SK-N-SH treated with all-trans-retinoic acid at 6 μM for 48 hours (cell line): Measurements from ENCODE around the gene OR10P1.

Experiments
- BACH2 ChIP-seq: fragments of 250-450 bp; sonication (Bioruptor Pico); IDR thresholded peaks from 2 replicates; pipeline ENCODE4 v1.9.0; 2021; ENCODE audit warnings: mild to moderate bottlenecking, borderline replicate concordance
- GLIS3 ChIP-seq: fragments of 250-450 bp; sonication (Bioruptor Pico); IDR thresholded peaks from 2 replicates; pipeline ENCODE4 v1.5.0; 2020; ENCODE audit warnings: mild to moderate bottlenecking, moderate library complexity
- OSR1 ChIP-seq: fragments of 250-450 bp; sonication (Bioruptor Pico); IDR thresholded peaks from 2 replicates; pipeline ENCODE4 v1.8.0; 2022; ENCODE audit warnings: moderate library complexity, mild to moderate bottlenecking, inconsistent platforms
- PATZ1 ChIP-seq: fragments of 250-450 bp; sonication (Bioruptor Pico); IDR thresholded peaks from 2 replicates; pipeline ENCODE4 v1.8.0; 2020; ENCODE audit warnings: mild to moderate bottlenecking, moderate library complexity, borderline replicate concordance
- RARB ChIP-seq: fragments of 250-450 bp; sonication (Bioruptor Pico); IDR thresholded peaks from 2 replicates; pipeline ENCODE4 v1.8.0; 2021; ENCODE audit warnings: mild to moderate bottlenecking, moderate library complexity
- ZFP3 ChIP-seq: fragments of 250-450 bp; sonication (Bioruptor Pico); IDR thresholded peaks from 2 replicates; pipeline ENCODE4 v1.5.0; 2020; ENCODE audit warnings: mild to moderate bottlenecking, moderate library complexity
- TF ChIP-seq, protein P1 (sequence below): fragments of 250-450 bp; sonication (Bioruptor Pico); IDR thresholded peaks from 2 replicates; pipeline ENCODE4 v1.5.1; 2021; ENCODE audit warnings: mild to moderate bottlenecking, moderate library complexity

DNA sequence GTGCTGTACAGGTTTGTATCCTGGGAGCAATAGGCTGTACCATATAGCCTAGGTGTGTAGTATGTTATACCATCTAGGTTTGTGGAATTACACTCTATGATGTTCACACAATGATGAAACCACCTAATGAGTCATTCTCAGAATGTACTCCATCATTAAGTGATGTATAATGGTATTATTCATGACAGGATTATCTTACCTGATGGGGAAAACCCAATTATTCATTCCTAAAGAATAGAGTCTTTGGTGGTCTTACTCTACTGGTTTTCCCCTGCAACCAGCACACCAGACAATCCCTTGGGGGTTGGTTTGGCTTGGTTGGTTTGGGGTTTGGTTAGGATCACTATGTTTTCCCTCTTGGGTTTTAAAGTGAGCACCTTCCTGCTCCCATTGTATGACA lies 12.6 kb upstream of the OR10P1 start:
- TF ChIP-seq OSR1 (CRISPR knock-in tag): no peak
- TF ChIP-seq, protein P1, sequence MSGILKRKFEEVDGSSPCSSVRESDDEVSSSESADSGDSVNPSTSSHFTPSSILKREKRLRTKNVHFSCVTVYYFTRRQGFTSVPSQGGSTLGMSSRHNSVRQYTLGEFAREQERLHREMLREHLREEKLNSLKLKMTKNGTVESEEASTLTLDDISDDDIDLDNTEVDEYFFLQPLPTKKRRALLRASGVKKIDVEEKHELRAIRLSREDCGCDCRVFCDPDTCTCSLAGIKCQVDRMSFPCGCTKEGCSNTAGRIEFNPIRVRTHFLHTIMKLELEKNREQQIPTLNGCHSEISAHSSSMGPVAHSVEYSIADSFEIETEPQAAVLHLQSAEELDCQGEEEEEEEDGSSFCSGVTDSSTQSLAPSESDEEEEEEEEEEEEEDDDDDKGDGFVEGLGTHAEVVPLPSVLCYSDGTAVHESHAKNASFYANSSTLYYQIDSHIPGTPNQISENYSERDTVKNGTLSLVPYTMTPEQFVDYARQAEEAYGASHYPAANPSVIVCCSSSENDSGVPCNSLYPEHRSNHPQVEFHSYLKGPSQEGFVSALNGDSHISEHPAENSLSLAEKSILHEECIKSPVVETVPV (CRISPR knock-in tag): no peak
- TF ChIP-seq BACH2 (CRISPR knock-in tag): no peak
- no peak for TF ChIP-seq GLIS3 (CRISPR knock-in tag)
- no peak for TF ChIP-seq PATZ1
- no peak for TF ChIP-seq RARB
- TF ChIP-seq ZFP3 (CRISPR knock-in tag): no peak
